WTC11 (cell line): Measurements from ENCODE around the gene TMOD3. TPM values are rescaled to one million over a fixed set of nuclear protein-coding genes. Genes with fewer than 3 reads are reported as not detected.

Experiments used
- ATAC-seq: fragments of 200-7000 bp; cut with Tn5 transposase; 2 replicates; pipeline ENCODE4 v1.10.0; 2021; ENCODE audit warnings: mild to moderate bottlenecking, moderate library complexity
- CTCF ChIA-PET: fragments of 300-600 bp; sonication (Branson Sonifier 250); formaldehyde crosslinking; loops from one replicate; lab custom pipeline; 2021; ENCODE audit warnings: antibody characterized with exemption; lab: Charles Lee
- POLR2A ChIA-PET: fragments of 350-600 bp; sonication (Branson Sonifier 250); formaldehyde crosslinking; loops from one replicate; lab custom pipeline; 2021; ENCODE audit warnings: antibody characterized with exemption; lab: Charles Lee
- DNase-seq: peaks from one replicate; pipeline ENCODE4 v3.0.0; 2021; ENCODE audit warnings: low spot score
- H3K27ac Mint-ChIP-seq: 2 replicates; pipeline ENCODE4 v1.8.0; 2021; ENCODE audit warnings: mixed read lengths
- H3K27me3 Mint-ChIP-seq: 2 replicates; pipeline ENCODE4 v1.8.0; 2021; ENCODE audit warnings: low read depth, mild to moderate bottlenecking, moderate library complexity, mixed read lengths
- H3K36me3 Mint-ChIP-seq: 2 replicates; pipeline ENCODE4 v1.8.0; 2021; ENCODE audit warnings: mixed read lengths
- H3K4me1 Mint-ChIP-seq: 2 replicates; pipeline ENCODE4 v1.8.0; 2022; ENCODE audit warnings: mixed read lengths
- H3K4me3 Mint-ChIP-seq: 2 replicates; pipeline ENCODE4 v1.8.0; 2021; ENCODE audit warnings: mild to moderate bottlenecking, moderate library complexity, mixed read lengths
- H3K9me3 Mint-ChIP-seq: 2 replicates; pipeline ENCODE4 v1.8.0; 2021; ENCODE audit warnings: mixed read lengths
- AFF4 ChIP-seq: sonication (generic); formaldehyde crosslinking; IDR thresholded peaks from 2 replicates; pipeline ENCODE4 v1.8.1; 2023; ENCODE audit warnings: mild to moderate bottlenecking, missing genetic modification reagents, borderline replicate concordance
- CDX4 ChIP-seq: fragments of 250-450 bp; sonication (Bioruptor Pico); IDR thresholded peaks from 2 replicates; pipeline ENCODE4 v1.9.0; 2021; ENCODE audit warnings: moderate library complexity, mild to moderate bottlenecking, inconsistent platforms, borderline replicate concordance
- CREB1 ChIP-seq: sonication (generic); formaldehyde crosslinking; IDR thresholded peaks from 2 replicates; pipeline ENCODE4 v1.8.0; 2023; ENCODE audit warnings: mild to moderate bottlenecking, missing genetic modification reagents
- FOXJ3 ChIP-seq: sonication (generic); formaldehyde crosslinking; IDR thresholded peaks from 2 replicates; pipeline ENCODE4 v1.9.0; 2021; ENCODE audit warnings: missing genetic modification reagents, mild to moderate bottlenecking, borderline replicate concordance
- FOXK1 ChIP-seq: sonication (generic); formaldehyde crosslinking; IDR thresholded peaks from 2 replicates; pipeline ENCODE4 v1.8.0; 2022; ENCODE audit warnings: mild to moderate bottlenecking, moderate library complexity, missing genetic modification reagents
- SOX15 ChIP-seq: fragments of 250-450 bp; sonication (Bioruptor Pico); IDR thresholded peaks from 2 replicates; pipeline ENCODE4 v1.9.0; 2021; ENCODE audit warnings: mild to moderate bottlenecking
- USF2 ChIP-seq: sonication (generic); formaldehyde crosslinking; IDR thresholded peaks from 2 replicates; pipeline ENCODE4 v1.8.1; 2023; ENCODE audit warnings: mild to moderate bottlenecking, missing genetic modification reagents, moderate library complexity
- ZBTB21 ChIP-seq: sonication (generic); formaldehyde crosslinking; IDR thresholded peaks from 2 replicates; pipeline ENCODE4 v1.8.1; 2023; ENCODE audit warnings: mild to moderate bottlenecking, missing genetic modification reagents, borderline replicate concordance
- ZNF263 ChIP-seq: sonication (generic); formaldehyde crosslinking; IDR thresholded peaks from 2 replicates; pipeline ENCODE4 v1.8.1; 2022; ENCODE audit warnings: low read depth, mild to moderate bottlenecking, moderate library complexity, missing genetic modification reagents
- total RNA-seq: library from RNA; stranded (reverse); gene quantifications from 3 replicates; pipeline ENCODE4 v1.2.3, GENCODE V29; 2021
- TF ChIP-seq, protein P1 (sequence below): fragments of 250-450 bp; sonication (Bioruptor Pico); IDR thresholded peaks from 2 replicates; pipeline ENCODE4 v1.9.0; 2021; ENCODE audit warnings: mild to moderate bottlenecking
- TF ChIP-seq, protein P2 (sequence below): sonication (generic); formaldehyde crosslinking; IDR thresholded peaks from 2 replicates; pipeline ENCODE4 v1.8.1; 2022; ENCODE audit warnings: missing genetic modification reagents, borderline replicate concordance

Gene TMOD3
- total RNA-seq, 1 experiment from 2014 or later = 40.6 TPM

DNA sequence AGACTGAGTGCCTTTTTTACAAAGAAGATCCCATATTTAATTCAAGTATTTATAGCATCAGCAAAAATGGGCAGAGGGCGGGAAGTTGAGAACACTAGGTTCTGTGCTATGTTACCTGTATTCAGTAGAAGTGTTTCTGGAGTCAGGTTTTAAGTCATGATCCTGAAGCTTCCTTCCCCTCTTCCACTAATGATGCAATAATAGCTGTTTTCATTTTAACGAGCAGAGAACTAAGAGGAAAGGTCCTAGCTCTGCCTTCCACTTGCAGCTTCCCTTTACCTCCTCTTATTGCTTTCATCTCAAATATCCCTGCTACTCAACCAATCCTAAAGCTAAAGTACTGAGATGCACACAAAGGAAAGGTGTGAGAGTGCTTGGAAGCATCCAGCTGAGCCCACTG lies 16.9 kb upstream of the TMOD3 start (continued):
- TF ChIP-seq, protein P1, sequence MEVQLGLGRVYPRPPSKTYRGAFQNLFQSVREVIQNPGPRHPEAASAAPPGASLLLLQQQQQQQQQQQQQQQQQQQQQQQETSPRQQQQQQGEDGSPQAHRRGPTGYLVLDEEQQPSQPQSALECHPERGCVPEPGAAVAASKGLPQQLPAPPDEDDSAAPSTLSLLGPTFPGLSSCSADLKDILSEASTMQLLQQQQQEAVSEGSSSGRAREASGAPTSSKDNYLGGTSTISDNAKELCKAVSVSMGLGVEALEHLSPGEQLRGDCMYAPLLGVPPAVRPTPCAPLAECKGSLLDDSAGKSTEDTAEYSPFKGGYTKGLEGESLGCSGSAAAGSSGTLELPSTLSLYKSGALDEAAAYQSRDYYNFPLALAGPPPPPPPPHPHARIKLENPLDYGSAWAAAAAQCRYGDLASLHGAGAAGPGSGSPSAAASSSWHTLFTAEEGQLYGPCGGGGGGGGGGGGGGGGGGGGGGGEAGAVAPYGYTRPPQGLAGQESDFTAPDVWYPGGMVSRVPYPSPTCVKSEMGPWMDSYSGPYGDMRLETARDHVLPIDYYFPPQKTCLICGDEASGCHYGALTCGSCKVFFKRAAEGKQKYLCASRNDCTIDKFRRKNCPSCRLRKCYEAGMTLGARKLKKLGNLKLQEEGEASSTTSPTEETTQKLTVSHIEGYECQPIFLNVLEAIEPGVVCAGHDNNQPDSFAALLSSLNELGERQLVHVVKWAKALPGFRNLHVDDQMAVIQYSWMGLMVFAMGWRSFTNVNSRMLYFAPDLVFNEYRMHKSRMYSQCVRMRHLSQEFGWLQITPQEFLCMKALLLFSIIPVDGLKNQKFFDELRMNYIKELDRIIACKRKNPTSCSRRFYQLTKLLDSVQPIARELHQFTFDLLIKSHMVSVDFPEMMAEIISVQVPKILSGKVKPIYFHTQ = no peak
- TF ChIP-seq USF2 (no peak), CREB1 (CRISPR knock-in tag) (no peak)

DNA sequence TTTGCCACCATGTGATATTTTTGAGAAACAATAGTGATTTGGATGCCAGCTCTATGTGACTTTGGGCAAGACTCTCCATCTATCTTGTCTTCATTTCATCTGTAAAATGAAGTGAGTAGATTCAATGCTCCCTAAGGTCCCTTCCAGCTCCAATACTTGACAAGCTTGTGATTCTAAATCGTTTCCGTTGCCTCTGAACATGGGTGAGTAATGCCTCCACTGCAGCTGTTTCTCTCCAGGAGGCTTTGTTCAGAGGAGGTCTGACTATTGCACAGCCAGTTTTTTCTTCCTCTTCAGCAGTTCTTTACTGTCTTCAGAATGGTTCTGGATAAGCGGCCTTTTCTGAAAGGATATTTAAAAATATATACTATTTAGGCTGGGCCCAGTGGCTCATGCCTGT lies 14.8 kb upstream of the TMOD3 start:
- POLR2A ChIA-PET = no interaction called here
- no peaks in the 10 kb centered on the region for H3K36me3 Mint-ChIP-seq
- TF ChIP-seq ZBTB21 (CRISPR knock-in tag) = no peak
- no peak for TF ChIP-seq FOXJ3 (CRISPR knock-in tag)
- H3K4me1 Mint-ChIP-seq = peaks cover 12% of the 10 kb centered on the region
- no peak overlapping the region for H3K27ac Mint-ChIP-seq
- H3K27me3 Mint-ChIP-seq = no peaks in the 10 kb centered on the region
- no peak overlapping the region for H3K4me3 Mint-ChIP-seq
- DNase-seq = no peak
- CTCF ChIA-PET = no interaction called here
- ATAC-seq = no peak
- H3K9me3 Mint-ChIP-seq = peaks cover 2% of the 10 kb centered on the region

- H3K36me3 Mint-ChIP-seq = peaks cover 12% of the 10 kb centered on the region
- no peak for ATAC-seq
- H3K4me1 Mint-ChIP-seq = peaks cover 12% of the 10 kb centered on the region
- no peaks in the 10 kb centered on the region for H3K27me3 Mint-ChIP-seq
- TF ChIP-seq, protein P2, sequence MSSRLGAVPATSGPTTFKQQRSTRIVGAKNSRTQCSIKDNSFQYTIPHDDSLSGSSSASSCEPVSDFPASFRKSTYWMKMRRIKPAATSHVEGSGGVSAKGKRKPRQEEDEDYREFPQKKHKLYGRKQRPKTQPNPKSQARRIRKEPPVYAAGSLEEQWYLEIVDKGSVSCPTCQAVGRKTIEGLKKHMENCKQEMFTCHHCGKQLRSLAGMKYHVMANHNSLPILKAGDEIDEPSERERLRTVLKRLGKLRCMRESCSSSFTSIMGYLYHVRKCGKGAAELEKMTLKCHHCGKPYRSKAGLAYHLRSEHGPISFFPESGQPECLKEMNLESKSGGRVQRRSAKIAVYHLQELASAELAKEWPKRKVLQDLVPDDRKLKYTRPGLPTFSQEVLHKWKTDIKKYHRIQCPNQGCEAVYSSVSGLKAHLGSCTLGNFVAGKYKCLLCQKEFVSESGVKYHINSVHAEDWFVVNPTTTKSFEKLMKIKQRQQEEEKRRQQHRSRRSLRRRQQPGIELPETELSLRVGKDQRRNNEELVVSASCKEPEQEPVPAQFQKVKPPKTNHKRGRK (CRISPR knock-in tag) = no peak
- no peak for TF ChIP-seq FOXK1 (CRISPR knock-in tag)
- TF ChIP-seq, all 79 proteins: peak for 0
- ChIA-PET POLR2A (no interaction called here), CTCF (no interaction called here)
- Mint-ChIP-seq H3K4me3 (no peak overlapping the region), H3K9me3 (peaks cover 22% of the 10 kb centered on the region), H3K27ac (no peak overlapping the region)
- DNase-seq = no peak
Observed at GRCh38 chr15:51816611-51817010, 12.8 kb upstream of the TMOD3 start.

GRCh38 chr15:51818150-51818549 lies 11.3 kb upstream of the TMOD3 start:
- TF ChIP-seq ZNF263 (CRISPR knock-in tag) (no peak), SOX15 (CRISPR knock-in tag) (no peak), AFF4 (CRISPR knock-in tag) (no peak), CDX4 (no peak)
- Mint-ChIP-seq H3K36me3 (peaks cover 13% of the 10 kb centered on the region), H3K27me3 (no peaks in the 10 kb centered on the region), H3K4me3 (no peak overlapping the region), H3K4me1 (peaks cover 10% of the 10 kb centered on the region), H3K27ac (no peak overlapping the region), H3K9me3 (peaks cover 28% of the 10 kb centered on the region)
- no peak for ATAC-seq
- CTCF ChIA-PET = interaction anchor here (0.7 to 1.3 kb wide), 3 partner anchors 16 to 70 kb away, joined by 3 to 5 read pairs (median 4); no protein-coding TSS in a partner anchor
- POLR2A ChIA-PET = no interaction called here
- DNase-seq = no peak
